ENCODE results near the gene RDH5. TPM values are rescaled to one million over a fixed set of nuclear protein-coding genes. Genes with fewer than 3 reads are reported as not detected.

RDH5 gene
- total and polyA plus RNA-seq, 2 of the 4 experiments (the other 2 are of a cell fraction): 7.3 to 18.8 TPM

GRCh38 chr12:55767156-55767555, 47.0 kb downstream of the RDH5 start:
- no peak overlapping the region for H4K8ac ChIP-seq (ENCODE audit: low read depth in 2 of 2, low read length in 2 of 2)
- H3K79me1 ChIP-seq (ENCODE audit: low read depth in 1 of 2, low read length in 2 of 2): peaks cover 6 to 37% of the 10 kb centered on the region in 2 experiments
- H3K23ac ChIP-seq (ENCODE audit: low read depth, low read length): no peak overlapping the region
- BruUV-seq (replicated peaks): no TSS peak
- no peak overlapping the region for H3K56ac ChIP-seq (ENCODE audit: extremely low read depth, insufficient read depth, low read length)
- CTCF ChIA-PET: interaction anchor here (0.6 to 0.8 kb wide), 2 partner anchors 12 to 29 kb away, joined by 3 to 4 read pairs; no protein-coding TSS in a partner anchor
- no peak overlapping the region for H2AFZ ChIP-seq (replicated peaks; ENCODE audit: low read length, poor library complexity)
- no peaks in the 10 kb centered on the region for H3K27me3 ChIP-seq (ENCODE audit: control insufficient read depth, insufficient read depth, low read length)
- H3K36me3 ChIP-seq (ENCODE audit: control insufficient read depth, insufficient read depth, low read length): peaks cover 25% of the 10 kb centered on the region
- no peak for ATAC-seq (ENCODE audit: low read depth)
- H2BK5ac ChIP-seq (ENCODE audit: low read depth, low read length, poor library complexity, severe bottlenecking): no peak overlapping the region
- DNase-seq: no peak
- H3K9ac ChIP-seq (ENCODE audit: low read depth, low read length): no peak overlapping the region
- 100% methylated on average over 3 of the region's 4 CpGs; no CpG with 5 or more reads in 1 of the 2 experiments for WGBS, 2 experiments (ENCODE audit: extremely low coverage in 2 of 2, insufficient read length in 1 of 2)
- no peak overlapping the region for H2BK20ac ChIP-seq (ENCODE audit: low read depth, low read length)
- H3K4me2 ChIP-seq (ENCODE audit: low read depth, low read length): no peak overlapping the region
- H3K14ac ChIP-seq (replicated peaks; ENCODE audit: low read depth, low read length): no peak overlapping the region
- no peak overlapping the region for H2AK5ac ChIP-seq (ENCODE audit: low read depth, low read length)
- POLR2A ChIA-PET (ENCODE audit: unreplicated experiment): no interaction called here
- H3K4me1 ChIP-seq (ENCODE audit: control insufficient read depth, insufficient read depth, low read length): peaks cover 2% of the 10 kb centered on the region; the same call in 1 of the 2 replicates
- no peak overlapping the region for H3K4ac ChIP-seq (ENCODE audit: low read depth, low read length)
- no peak overlapping the region for H3K18ac ChIP-seq (ENCODE audit: low read depth, low read length)
- H4K5ac ChIP-seq (ENCODE audit: low read depth, low read length): no peak overlapping the region
- in situ Hi-C loops (cut with MboI; ENCODE audit: low sequenced_read_pairs) (loop anchor here (5.0 kb wide), 1 partner anchor 35 kb away; no protein-coding TSS in a partner anchor), dilution Hi-C loops (cut with HindIII; ENCODE audit: low sequenced_read_pairs, unreplicated experiment) (no loop called here), intact Hi-C loops (cut with micrococcal nuclease) (no loop called here)
- H3K27ac ChIP-seq (ENCODE audit: insufficient read depth, low read length): no peak overlapping the region
- H4K20me1 ChIP-seq (ENCODE audit: insufficient read depth, low read length): peaks cover 4% of the 10 kb centered on the region; the same call in 1 of the 2 replicates
- H3K4me3 ChIP-seq (ENCODE audit: insufficient read depth, low read depth, low read length): no peak overlapping the region
- no peak for TF ChIP-seq MAFK (IDR thresholded peaks at IDR 0.05; ENCODE audit: low read depth, low read length)
- no peak for TF ChIP-seq BHLHE40 (IDR thresholded peaks at IDR 0.05; ENCODE audit: low read depth, low read length)
- TF ChIP-seq NFE2L2 (IDR thresholded peaks at IDR 0.05; ENCODE audit: low read depth, low read length): no peak
- TF ChIP-seq RAD21 (IDR thresholded peaks at IDR 0.05; ENCODE audit: low read length): no peak
- no peak for TF ChIP-seq FOS (IDR thresholded peaks at IDR 0.05; ENCODE audit: low read depth, low read length)
- no peak for TF ChIP-seq MXI1 (IDR thresholded peaks at IDR 0.05; ENCODE audit: borderline replicate concordance, low read depth, low read length)
- TF ChIP-seq CTCF (conservative IDR thresholded peaks at IDR 0.05; ENCODE audit: low read depth, low read length): no peak
- TF ChIP-seq CEBPB (IDR thresholded peaks at IDR 0.05; ENCODE audit: low read depth, low read length): no peak
- TF ChIP-seq RCOR1 (IDR thresholded peaks at IDR 0.05; ENCODE audit: insufficient replicate concordance, low read length): no peak
- no peak for TF ChIP-seq CHD1 (IDR thresholded peaks at IDR 0.05; ENCODE audit: low read depth, low read length)
- TF ChIP-seq USF2 (IDR thresholded peaks at IDR 0.05; ENCODE audit: low read depth, low read length): no peak
- TF ChIP-seq SMC3 (IDR thresholded peaks at IDR 0.05; ENCODE audit: low read depth, low read length): no peak
- TF ChIP-seq MAZ (IDR thresholded peaks at IDR 0.05; ENCODE audit: borderline replicate concordance, low read depth, low read length): no peak
- H2AK9ac ChIP-seq (replicated peaks; ENCODE audit: low read depth, low read length, poor library complexity): no peak overlapping the region
- H4K91ac ChIP-seq (ENCODE audit: insufficient read depth, low read depth, low read length): no peak overlapping the region
- H3K9me3 ChIP-seq (ENCODE audit: control insufficient read depth, insufficient read depth, low read length): no peaks in the 10 kb centered on the region
- peaks cover 4% of the 10 kb centered on the region for H3K9me1 ChIP-seq (ENCODE audit: insufficient read depth, low read length)
- H2BK15ac ChIP-seq (ENCODE audit: low read depth, low read length): no peak overlapping the region
- no peak overlapping the region for H2BK120ac ChIP-seq (ENCODE audit: low read depth, low read length)
